ENCODE measurements around the gene GNAI2.

Gene GNAI2

GRCh38 chr3:50266836-50267235 lies 30.8 kb downstream of the GNAI2 start:
- H3K9me3 ChIP-seq (ENCODE audit: insufficient read depth, low read depth, low read length) = no peaks in the 10 kb centered on the region

DNA sequence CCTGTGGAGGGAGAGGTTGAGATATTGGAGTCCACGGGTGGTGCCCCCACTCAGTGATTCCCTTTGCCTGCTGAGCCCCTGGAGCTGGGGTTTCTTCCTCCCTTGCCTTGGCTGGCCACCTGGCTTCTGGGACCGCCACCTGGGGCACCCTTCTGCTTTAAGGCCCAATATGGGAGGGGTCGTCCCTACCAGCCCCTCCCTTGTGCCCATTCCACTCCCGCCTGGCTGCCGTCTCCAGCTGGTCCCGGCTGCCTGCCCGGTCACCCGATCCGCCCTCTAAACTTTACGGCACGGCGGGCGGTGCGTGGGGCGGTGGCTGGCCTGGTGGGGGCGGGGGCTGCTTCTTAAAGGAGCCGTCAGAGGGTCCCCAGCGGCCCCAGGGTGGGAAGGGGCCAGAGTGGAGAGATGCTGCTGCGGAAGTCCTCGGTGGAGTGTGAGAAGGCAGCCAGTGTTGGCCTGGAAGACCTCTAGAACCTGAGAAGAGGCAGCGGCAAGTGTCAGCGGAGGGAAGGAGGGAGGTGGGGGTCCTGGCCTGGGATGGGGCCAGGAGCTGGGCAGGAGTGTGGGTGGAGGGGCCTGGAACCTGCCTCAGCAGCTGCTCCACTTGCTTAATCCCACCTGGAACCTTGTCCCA lies 31.4 kb downstream of the GNAI2 start:
- H3F3A ChIP-seq (ENCODE audit: low read depth) = no peaks in the 10 kb centered on the region
- H3K9me3 ChIP-seq (ENCODE audit: insufficient read depth, low read depth, low read length) = no peaks in the 10 kb centered on the region
- H3K36me3 ChIP-seq (ENCODE audit: insufficient read depth, low read length) = no peaks in the 10 kb centered on the region
- no peaks in the 10 kb centered on the region for H3K27me3 ChIP-seq (ENCODE audit: insufficient read depth, low read length, poor library complexity, severe bottlenecking)
- no peak overlapping the region for H3K4me2 ChIP-seq (ENCODE audit: low read depth, low read length, poor library complexity, severe bottlenecking)
- H3K4me3 ChIP-seq (ENCODE audit: low read length, poor library complexity, severe bottlenecking) = no peak overlapping the region
- no peak overlapping the region for H3K9ac ChIP-seq (ENCODE audit: low read depth, low read length, poor library complexity, severe bottlenecking)
- no peak overlapping the region for H2AFZ ChIP-seq (ENCODE audit: low read length)
- H4K20me1 ChIP-seq (ENCODE audit: insufficient read depth, low read length, poor library complexity, severe bottlenecking) = no peaks in the 10 kb centered on the region
- no peaks in the 10 kb centered on the region for H3K79me2 ChIP-seq (ENCODE audit: insufficient read depth, low read length)
- no peak for TF ChIP-seq CTCF (conservative IDR thresholded peaks at IDR 0.05; ENCODE audit: low read length)
- H3K4me1 ChIP-seq (ENCODE audit: insufficient read depth, low read length, poor library complexity, severe bottlenecking) = no peaks in the 10 kb centered on the region
- no peaks in the 10 kb centered on the region for H3K9me2 ChIP-seq (replicated peaks; ENCODE audit: low read depth, low read length)

More at GRCh38 chr3:50266836-50267235, 30.8 kb downstream of the GNAI2 start:
- Histone ChIP-seq H3K4me3 (ENCODE audit: low read length, poor library complexity, severe bottlenecking) (no peak overlapping the region), H3F3A (ENCODE audit: low read depth) (no peaks in the 10 kb centered on the region), H3K79me2 (ENCODE audit: insufficient read depth, low read length) (no peaks in the 10 kb centered on the region), H3K9ac (ENCODE audit: low read depth, low read length, poor library complexity, severe bottlenecking) (no peak overlapping the region), H4K20me1 (ENCODE audit: insufficient read depth, low read length, poor library complexity, severe bottlenecking) (no peaks in the 10 kb centered on the region), H3K9me2 (replicated peaks; ENCODE audit: low read depth, low read length) (no peaks in the 10 kb centered on the region), H3K27me3 (ENCODE audit: insufficient read depth, low read length, poor library complexity, severe bottlenecking) (no peaks in the 10 kb centered on the region), H3K4me1 (ENCODE audit: insufficient read depth, low read length, poor library complexity, severe bottlenecking) (no peaks in the 10 kb centered on the region), H3K4me2 (ENCODE audit: low read depth, low read length, poor library complexity, severe bottlenecking) (no peak overlapping the region), H2AFZ (ENCODE audit: low read length) (no peak overlapping the region), H3K36me3 (ENCODE audit: insufficient read depth, low read length) (no peaks in the 10 kb centered on the region)
- no peak for TF ChIP-seq EZH2phosphoT487 (IDR thresholded peaks at IDR 0.05; ENCODE audit: borderline replicate concordance)

- no peaks in the 10 kb centered on the region for H3K4me1 ChIP-seq (ENCODE audit: insufficient read depth, low read length, poor library complexity, severe bottlenecking)
- H3K9ac ChIP-seq (ENCODE audit: low read depth, low read length, poor library complexity, severe bottlenecking) = no peak overlapping the region
- H3K79me2 ChIP-seq (ENCODE audit: insufficient read depth, low read length) = no peaks in the 10 kb centered on the region
- H3K9me2 ChIP-seq (replicated peaks; ENCODE audit: low read depth, low read length) = no peaks in the 10 kb centered on the region
- no peaks in the 10 kb centered on the region for H3K27me3 ChIP-seq (ENCODE audit: insufficient read depth, low read length, poor library complexity, severe bottlenecking)
- H3K9me3 ChIP-seq (ENCODE audit: insufficient read depth, low read depth, low read length) = no peaks in the 10 kb centered on the region
- H3K36me3 ChIP-seq (ENCODE audit: insufficient read depth, low read length) = no peaks in the 10 kb centered on the region
- TF ChIP-seq EZH2phosphoT487 (IDR thresholded peaks at IDR 0.05; ENCODE audit: borderline replicate concordance) (no peak), CTCF (conservative IDR thresholded peaks at IDR 0.05; ENCODE audit: low read length) (no peak)
- no peak overlapping the region for H3K4me3 ChIP-seq (ENCODE audit: low read length, poor library complexity, severe bottlenecking)
- H3F3A ChIP-seq (ENCODE audit: low read depth) = no peaks in the 10 kb centered on the region
- H4K20me1 ChIP-seq (ENCODE audit: insufficient read depth, low read length, poor library complexity, severe bottlenecking) = no peaks in the 10 kb centered on the region
- H2AFZ ChIP-seq (ENCODE audit: low read length) = no peak overlapping the region
- H3K4me2 ChIP-seq (ENCODE audit: low read depth, low read length, poor library complexity, severe bottlenecking) = no peak overlapping the region
Measured at GRCh38 chr3:50268276-50268675, 32.3 kb downstream of the GNAI2 start.
